GM21529 (cell line): ENCODE results near the gene TXNDC17.
A peak's percentile ranks its signal among the peaks of the same experiment; 100 is the strongest.
"Not testable (repeated sequence)": the region's sequence is repeated elsewhere in the genome, so short reads cannot be mapped to it uniquely, and the experiment has no call there.

Experiments
- ATAC-seq: cut with Tn5 transposase; IDR thresholded peaks from one replicate; pipeline ENCODE4 v1.9.1; 2021; ENCODE audit not compliant: unreplicated experiment

The TXNDC17 gene

GRCh38 chr17:6640536-6641246, at the start of gene TXNDC17, which contains the start of gene KIAA0753:
Gene TXNDC17, plus strand, starts transcription at chr17:6641060. Its CDS starts 23 bp downstream, at chr17:6641083.
Gene KIAA0753, minus strand, starts transcription at chr17:6640711. Its CDS starts 5,608 bp downstream, at chr17:6635103.
- peak; percentile 78 for ATAC-seq

- ATAC-seq: no peak
These were observed 49.2 kb upstream of the TXNDC17 start for GRCh38 chr17:6591599-6592158.

DNA sequence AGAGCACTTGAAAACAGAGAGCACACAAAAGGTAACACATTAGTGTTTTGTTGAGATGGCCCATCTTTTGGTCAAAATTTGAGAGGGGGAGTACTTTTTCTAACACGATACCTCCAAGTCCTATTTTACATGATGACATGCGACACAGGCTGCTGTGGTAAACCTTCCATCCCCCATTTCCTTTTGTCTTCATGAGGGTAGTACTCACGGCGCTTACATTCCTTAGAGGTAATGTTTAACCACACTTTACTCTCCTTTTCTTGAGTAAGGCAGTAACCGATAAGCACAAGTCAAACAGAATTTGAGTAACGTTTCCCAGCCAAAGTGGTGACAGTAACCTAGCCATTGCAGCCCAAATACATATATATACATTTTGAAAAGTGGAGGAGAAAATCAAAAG, 48.7 kb upstream of the TXNDC17 start:
- no peak for ATAC-seq

GRCh38 chr17:6593371-6593770, 47.5 kb upstream of the TXNDC17 start:
- ATAC-seq: not testable (repeated sequence)

- no peak for ATAC-seq
These were observed 44.8 kb upstream of the TXNDC17 start for GRCh38 chr17:6596081-6596480.

DNA sequence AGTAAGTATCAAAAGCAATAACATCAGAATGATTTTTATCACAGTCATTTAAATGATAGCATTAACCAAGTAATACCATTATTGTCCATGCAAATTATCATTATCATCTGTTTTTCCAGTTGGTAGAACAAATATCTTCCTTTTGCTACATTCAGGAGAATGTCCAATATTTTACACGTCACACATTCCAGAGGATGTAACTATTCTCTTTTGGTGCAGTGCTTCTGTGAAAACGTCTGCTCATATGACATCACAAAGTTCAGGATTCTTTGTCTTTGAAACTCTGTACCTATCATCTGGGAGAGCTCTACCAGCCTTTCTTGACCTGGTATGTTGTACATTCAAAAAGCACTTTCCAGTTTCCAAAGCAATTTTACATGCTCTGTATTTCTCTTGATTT, 44.3 kb upstream of the TXNDC17 start:
- no peak for ATAC-seq

DNA sequence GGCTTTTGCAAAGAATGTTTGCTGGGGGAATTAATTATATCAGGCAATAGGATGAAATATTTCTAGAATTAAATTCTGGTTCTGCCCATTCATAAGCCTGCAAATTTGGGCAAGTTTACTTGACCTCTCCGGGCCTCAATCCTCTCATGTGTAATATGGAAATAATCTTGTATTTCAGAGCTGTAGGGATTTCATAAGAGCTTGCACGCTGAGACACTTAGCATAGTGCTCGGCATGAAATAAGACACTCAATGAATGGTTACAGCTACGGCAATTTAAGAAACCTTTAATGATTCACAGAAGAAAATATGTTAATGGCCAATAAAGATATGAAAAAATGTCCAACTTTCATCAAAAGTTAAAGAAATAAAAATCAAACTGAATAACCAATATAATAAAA, 43.9 kb upstream of the TXNDC17 start:
- ATAC-seq: no peak

- no peak for ATAC-seq
These were observed 43.1 kb upstream of the TXNDC17 start for GRCh38 chr17:6597727-6598126.

- no peak for ATAC-seq
These were observed 41.5 kb upstream of the TXNDC17 start for GRCh38 chr17:6599364-6599763.

GRCh38 chr17:6602141-6602540, 38.7 kb upstream of the TXNDC17 start:
- ATAC-seq: no peak

GRCh38 chr17:6603744-6604325, 37.0 kb upstream of the TXNDC17 start:
- no peak for ATAC-seq

DNA sequence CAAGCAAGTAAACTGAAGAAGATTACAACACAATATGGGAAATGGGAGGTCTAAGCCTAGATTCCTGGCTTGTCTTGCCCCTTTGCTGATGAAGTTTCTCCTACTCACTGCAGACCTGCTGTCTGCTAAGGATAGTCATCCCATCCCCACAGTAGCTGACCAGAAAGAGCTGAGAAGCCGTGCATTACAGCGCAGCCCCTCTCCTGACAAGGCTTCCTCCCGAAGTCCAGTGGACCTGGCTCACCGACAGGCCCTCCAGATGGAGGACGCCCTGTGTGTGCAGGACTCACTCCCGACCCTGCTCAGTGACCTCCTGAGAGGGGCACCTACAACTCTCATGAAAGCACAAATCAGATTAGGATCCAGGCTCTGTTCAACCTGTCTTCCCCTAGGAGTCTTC, 35.7 kb upstream of the TXNDC17 start:
- no peak for ATAC-seq

DNA sequence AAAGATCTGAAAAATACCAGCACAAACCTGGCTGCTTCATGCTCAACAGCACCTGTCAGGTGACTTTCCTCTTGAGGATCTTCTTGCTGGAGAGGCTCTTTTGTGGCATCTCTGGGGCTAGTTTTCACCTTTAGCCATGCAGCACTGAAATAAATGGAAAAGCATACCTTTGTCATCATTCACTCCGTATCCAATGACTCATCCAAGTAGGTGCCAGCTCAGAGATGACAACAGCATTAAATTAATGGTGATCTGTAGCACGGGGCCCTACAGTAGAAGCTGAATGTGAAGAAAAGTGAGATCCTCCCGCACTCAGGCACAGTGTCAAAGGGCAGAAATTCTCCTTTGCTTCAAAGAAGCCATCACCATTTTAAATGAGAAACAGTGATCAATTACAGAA, 32.5 kb upstream of the TXNDC17 start:
- no peak for ATAC-seq

DNA sequence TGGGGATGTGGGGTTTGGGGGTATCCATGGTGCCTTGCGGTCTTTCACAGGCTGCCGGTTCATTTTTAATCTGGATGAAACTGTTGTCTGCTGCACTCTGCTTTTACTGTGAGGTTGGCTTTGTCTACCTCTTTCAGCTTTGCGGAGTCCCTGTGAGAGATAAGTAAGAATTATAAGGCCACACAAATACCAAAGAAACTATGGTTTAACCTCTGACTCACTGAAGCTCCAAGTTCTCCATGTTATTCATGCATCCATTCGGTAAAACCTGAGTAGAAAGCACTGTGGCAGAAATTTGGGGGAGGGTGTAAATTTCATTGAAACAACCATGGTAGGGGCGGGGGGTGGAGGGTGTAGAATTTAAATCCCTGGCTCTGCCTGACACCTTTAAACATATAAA, 30.8 kb upstream of the TXNDC17 start:
- no peak for ATAC-seq

DNA sequence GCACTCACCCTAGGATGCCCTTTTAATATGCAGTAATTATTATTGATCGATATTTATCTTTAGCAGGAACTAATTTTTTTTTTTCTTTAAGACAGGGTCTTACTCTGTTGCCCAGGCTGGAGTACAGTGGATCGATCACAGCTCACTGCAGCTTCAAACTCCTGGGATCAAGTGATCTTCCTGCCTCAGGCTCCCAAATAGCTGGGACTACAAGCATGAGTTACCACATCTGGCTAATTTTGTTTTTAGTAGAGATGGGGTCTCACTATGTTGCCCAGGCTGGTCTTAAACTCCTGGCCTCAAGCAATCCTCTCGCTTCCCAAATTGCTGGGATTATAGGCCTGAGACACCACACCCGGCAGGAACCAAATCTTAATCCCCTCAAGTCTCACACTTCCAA, 29.6 kb upstream of the TXNDC17 start:
- no peak for ATAC-seq

DNA sequence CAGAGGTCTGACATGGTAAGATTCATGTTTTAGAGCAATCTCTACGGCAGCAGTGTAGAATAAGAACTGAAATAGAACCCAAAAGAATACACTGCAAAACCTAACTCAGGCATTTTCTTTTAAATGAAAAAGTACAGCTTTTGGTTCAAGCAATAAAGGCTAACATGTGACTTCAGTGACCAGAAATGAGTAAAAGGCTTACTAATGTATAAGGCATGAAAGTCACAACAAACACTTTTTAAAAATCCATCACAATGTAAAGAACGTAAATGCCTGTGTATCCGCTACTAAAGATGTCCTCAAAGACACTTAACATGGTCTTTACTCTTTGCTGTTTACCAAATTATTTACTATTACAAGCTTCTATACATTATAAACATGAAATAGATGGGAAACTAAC, 16.9 kb upstream of the TXNDC17 start:
- ATAC-seq: no peak

DNA sequence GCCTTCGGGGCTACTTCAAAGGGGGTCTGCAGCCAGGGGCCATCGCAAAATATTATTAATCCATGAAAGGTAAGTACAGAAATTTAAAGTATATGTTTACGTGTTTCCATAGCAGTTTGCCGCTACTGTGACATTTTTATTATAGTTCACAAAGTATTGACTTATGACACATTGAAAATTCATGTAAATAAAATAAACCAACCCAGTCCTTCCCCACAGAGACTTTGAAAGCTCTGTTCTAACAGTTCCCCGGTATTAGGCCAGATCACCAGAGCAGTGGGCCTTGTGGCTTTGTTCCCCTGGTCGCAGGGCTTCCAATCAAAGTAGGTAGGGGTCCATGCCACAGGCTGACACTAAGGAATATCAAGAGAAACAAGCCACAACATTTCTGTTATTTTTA, 14.2 kb upstream of the TXNDC17 start:
- ATAC-seq: no peak

DNA sequence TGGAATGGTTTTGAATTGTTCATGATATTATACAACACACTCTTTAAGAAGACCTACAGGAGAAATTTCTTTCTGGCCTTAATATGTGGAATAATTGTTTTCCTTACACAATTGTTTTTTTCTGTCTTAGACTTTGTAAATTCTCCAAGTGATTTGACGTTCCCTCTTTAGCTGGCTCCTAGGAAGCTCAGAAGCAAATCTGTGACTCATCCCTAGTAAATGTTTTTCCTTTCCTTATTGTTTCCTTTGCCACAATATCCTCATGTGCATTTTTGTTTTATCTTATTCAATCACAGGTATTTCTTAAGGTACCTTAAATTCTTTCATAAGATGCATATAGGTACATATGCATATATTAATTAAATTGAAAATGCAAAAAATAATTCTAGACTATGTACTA, 13.8 kb upstream of the TXNDC17 start:
- ATAC-seq: no peak

DNA sequence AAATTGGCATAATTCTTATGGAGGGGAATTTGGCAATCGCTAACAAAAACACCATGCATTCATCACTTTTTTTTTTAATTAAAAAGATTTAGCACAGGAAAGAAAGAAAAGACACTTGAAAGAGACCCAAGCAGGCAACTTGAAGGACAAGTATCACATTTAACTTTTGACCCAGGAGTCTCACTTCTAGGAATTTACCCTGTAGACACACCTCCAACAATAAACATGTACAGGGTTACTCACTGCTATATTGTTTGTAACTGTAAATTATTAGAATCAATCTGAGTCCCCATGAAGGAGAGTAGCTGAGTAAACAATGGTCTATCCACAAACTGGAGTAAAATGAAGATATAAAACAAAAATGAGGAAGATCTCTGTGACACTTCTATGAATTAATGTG, 10.5 kb upstream of the TXNDC17 start:
- no peak for ATAC-seq

DNA sequence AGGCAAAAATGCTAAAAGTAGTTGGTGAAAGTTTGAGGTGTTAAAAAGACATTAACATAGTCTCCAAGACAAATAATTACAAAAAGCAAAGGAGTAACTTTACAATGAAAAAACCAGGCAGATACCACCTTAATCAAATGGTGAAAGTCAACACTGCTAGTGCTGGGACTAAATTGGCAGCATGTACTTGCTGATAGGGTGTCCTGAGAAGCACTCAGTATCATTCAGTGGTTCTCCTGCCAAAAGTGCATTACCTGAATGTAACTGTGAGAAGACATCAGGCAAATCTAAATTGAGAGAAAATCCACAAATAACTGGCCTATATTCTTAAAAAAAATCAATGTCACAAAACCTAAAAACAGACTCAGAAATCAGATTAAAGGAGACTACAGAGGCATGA, 8.3 kb upstream of the TXNDC17 start:
- ATAC-seq: no peak

GRCh38 chr17:6633263-6633662, 7.6 kb upstream of the TXNDC17 start:
- ATAC-seq: no peak

GRCh38 chr17:6636105-6636504, 4.8 kb upstream of the TXNDC17 start:
- no peak for ATAC-seq
